GM21737 (cell line): ENCODE results near the gene SLITRK1.

Source experiments
- ATAC-seq: cut with Tn5 transposase; IDR thresholded peaks from one replicate; pipeline ENCODE4 v1.9.1; 2021; ENCODE audit warnings: mild to moderate bottlenecking, moderate library complexity; ENCODE audit not compliant: unreplicated experiment

SLITRK1 gene

GRCh38 chr13:83881917-83882605, at the start of gene SLITRK1:
TSS of gene SLITRK1 (minus strand) at chr13:83882474. CDS start at chr13:83881507, 967 bp downstream.
- ATAC-seq, result no peak

- no peak for ATAC-seq
Observed at GRCh38 chr13:83929157-83929556, 46.9 kb upstream of the SLITRK1 start.

GRCh38 chr13:83919775-83920174, 37.5 kb upstream of the SLITRK1 start:
- ATAC-seq, result no peak

GRCh38 chr13:83914368-83914767, 32.1 kb upstream of the SLITRK1 start:
- no peak for ATAC-seq

GRCh38 chr13:83907196-83907989, 25.1 kb upstream of the SLITRK1 start:
- no peak for ATAC-seq

GRCh38 chr13:83906240-83906820, 24.1 kb upstream of the SLITRK1 start:
- no peak for ATAC-seq

GRCh38 chr13:83905641-83906040, 23.4 kb upstream of the SLITRK1 start:
- ATAC-seq, result no peak

GRCh38 chr13:83895994-83896580, 13.8 kb upstream of the SLITRK1 start:
- no peak for ATAC-seq

- no peak for ATAC-seq
Observed at GRCh38 chr13:83890358-83890757, 8.1 kb upstream of the SLITRK1 start.

- ATAC-seq, result no peak
Observed at GRCh38 chr13:83884141-83884540, 1.9 kb upstream of the SLITRK1 start.

- no peak for ATAC-seq
Observed at GRCh38 chr13:83883061-83883523, 818 bp upstream of the SLITRK1 start.

GRCh38 chr13:83882606-83882959, 309 bp upstream of the SLITRK1 start:
- ATAC-seq, result no peak

GRCh38 chr13:83881140-83881684, 1.1 kb downstream of the SLITRK1 start:
- ATAC-seq, result no peak

GRCh38 chr13:83880275-83881139, 1.8 kb downstream of the SLITRK1 start:
- no peak for ATAC-seq

GRCh38 chr13:83879431-83880171, 2.7 kb downstream of the SLITRK1 start:
- ATAC-seq, result no peak

GRCh38 chr13:83878691-83879430, 3.4 kb downstream of the SLITRK1 start:
- ATAC-seq, result no peak

- ATAC-seq, result no peak
Observed at GRCh38 chr13:83877651-83878355, 4.5 kb downstream of the SLITRK1 start.

- ATAC-seq, result peak; percentile 92
Observed at GRCh38 chr13:83876546-83876945, 5.7 kb downstream of the SLITRK1 start.
